Measurements from ENCODE around the gene CHMP4B.

The CHMP4B gene

DNA sequence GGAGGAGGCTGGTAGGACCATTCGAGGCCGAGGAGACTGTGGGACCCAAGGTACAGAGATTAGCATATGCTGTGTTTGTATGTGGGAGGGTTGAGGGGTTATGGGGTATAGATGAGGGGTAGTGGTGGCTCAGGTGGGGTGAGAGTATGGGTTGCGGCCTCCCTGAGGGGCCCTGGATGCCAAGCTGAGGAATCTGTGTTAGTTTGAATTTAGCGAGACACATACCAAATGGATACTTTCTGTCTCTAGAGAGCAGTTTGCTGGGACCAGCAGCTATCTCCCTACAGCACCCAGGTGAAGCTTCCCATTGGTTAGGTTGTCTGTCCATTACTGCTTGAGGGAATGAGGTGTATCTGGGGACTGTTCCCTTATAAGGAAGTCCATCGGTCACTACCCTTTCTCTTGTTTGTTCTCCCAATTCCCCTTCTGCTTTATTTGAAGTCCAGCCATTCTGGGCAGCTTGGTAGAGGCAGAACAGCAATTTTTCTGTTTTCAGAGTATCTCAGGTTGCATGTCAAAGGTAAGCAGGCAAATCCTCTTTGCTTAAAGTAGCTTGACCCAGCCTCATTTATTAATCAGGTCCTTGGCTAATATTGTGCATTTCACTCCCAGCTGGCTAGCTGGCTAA lies 15.2 kb downstream of the CHMP4B start:
- H3K4me3 ChIP-seq (ENCODE audit: low read depth, low read length): no peak overlapping the region
- in situ Hi-C loops (cut with HindIII; ENCODE audit: low sequenced_read_pairs): no loop called here
- TF ChIP-seq, protein P1, sequence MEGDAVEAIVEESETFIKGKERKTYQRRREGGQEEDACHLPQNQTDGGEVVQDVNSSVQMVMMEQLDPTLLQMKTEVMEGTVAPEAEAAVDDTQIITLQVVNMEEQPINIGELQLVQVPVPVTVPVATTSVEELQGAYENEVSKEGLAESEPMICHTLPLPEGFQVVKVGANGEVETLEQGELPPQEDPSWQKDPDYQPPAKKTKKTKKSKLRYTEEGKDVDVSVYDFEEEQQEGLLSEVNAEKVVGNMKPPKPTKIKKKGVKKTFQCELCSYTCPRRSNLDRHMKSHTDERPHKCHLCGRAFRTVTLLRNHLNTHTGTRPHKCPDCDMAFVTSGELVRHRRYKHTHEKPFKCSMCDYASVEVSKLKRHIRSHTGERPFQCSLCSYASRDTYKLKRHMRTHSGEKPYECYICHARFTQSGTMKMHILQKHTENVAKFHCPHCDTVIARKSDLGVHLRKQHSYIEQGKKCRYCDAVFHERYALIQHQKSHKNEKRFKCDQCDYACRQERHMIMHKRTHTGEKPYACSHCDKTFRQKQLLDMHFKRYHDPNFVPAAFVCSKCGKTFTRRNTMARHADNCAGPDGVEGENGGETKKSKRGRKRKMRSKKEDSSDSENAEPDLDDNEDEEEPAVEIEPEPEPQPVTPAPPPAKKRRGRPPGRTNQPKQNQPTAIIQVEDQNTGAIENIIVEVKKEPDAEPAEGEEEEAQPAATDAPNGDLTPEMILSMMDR (IDR thresholded peaks at IDR 0.05; ENCODE audit: low read depth, low read length, missing control alignments): no peak
- no peak for DNase-seq (ENCODE audit: low read depth)

DNA sequence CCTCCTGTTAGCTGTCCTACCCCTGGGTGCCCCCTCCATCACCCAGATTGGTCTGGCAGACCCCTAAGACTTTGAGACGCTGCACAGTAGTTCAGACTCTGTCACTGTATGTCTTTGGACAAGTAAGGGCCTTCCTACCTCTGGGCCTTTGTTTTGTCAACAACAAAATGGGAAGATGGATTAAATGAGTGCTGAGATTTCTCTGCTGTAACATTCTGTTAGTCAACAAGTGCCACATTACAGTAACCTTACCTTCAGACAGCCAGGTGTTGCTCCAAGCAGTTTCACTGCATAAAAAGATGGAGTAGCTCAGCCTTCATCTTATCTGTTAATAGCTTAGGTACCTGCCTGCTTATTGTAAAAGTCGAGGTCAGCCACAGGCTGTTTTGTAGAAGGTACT lies 16.0 kb downstream of the CHMP4B start:
- in situ Hi-C loops (cut with HindIII; ENCODE audit: low sequenced_read_pairs): no loop called here
- H3K4me3 ChIP-seq (ENCODE audit: low read depth, low read length): no peak overlapping the region
- TF ChIP-seq, protein P1 (IDR thresholded peaks at IDR 0.05; ENCODE audit: low read depth, low read length, missing control alignments): no peak
- DNase-seq (ENCODE audit: low read depth): no peak

DNA sequence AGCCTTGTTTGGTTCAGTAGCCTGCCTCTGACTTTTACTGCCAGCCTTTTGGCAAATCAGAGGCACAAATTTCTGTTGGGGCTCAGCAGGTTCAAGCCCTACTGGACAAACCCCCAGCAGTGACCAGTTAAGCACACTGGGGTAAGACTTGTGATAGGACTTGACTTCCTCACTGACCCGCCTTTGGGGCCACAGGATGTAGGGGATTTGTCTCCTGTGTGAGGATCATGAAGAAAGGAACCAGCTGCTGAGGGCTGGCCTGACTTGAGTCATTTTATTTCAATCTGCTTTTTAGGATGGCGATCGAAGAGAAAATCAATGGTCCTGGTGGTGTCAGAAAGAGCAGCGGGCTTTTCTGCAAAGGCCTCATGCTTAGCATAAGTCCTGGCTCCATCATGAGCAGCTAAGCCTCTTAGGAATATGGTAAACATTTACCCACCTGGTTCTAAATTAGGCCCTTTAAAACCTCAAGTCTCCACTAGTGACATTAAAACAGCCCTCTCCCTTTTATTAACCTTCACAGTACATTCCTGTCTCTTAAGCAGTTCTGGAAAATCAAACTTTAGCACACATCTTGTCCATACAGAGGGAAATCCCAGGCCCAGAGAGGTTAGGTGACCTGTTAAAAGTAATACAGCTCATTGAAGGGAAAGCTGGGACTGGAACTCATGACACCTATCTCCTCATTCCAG lies 16.6 kb downstream of the CHMP4B start:
- in situ Hi-C loops (cut with HindIII; ENCODE audit: low sequenced_read_pairs): no loop called here
- DNase-seq (ENCODE audit: low read depth): no peak
- no peak overlapping the region for H3K4me3 ChIP-seq (ENCODE audit: low read depth, low read length)
- TF ChIP-seq, protein P1 (IDR thresholded peaks at IDR 0.05; ENCODE audit: low read depth, low read length, missing control alignments): no peak

DNA sequence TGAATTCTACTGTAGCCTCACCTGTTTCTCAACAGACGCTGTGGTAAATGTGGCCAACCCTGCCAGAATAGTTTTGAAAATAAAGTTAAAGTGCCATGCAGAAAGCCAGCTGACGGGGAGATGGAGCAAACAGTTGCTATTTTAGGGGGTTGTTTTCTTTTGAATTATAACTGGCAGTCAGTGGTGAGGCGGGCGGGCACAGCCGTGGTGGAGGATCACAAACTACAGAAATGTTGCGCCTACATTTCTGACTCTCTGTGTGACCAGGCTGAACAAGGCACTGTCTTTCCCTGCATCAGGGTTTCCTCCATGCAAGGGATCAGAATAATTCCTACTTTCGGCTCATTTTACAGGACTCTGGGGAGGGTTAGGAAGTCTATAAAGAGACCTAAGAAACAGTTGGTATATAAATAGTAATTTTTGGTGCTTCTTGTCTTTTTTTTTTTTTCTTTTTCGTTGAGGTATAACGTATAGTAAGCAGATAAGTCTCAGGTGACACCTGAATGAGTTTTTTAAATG lies 17.2 kb downstream of the CHMP4B start:
- in situ Hi-C loops (cut with HindIII; ENCODE audit: low sequenced_read_pairs): no loop called here
- no peak overlapping the region for H3K4me3 ChIP-seq (ENCODE audit: low read depth, low read length)
- DNase-seq (ENCODE audit: low read depth): no peak
- TF ChIP-seq, protein P1 (IDR thresholded peaks at IDR 0.05; ENCODE audit: low read depth, low read length, missing control alignments): no peak

DNA sequence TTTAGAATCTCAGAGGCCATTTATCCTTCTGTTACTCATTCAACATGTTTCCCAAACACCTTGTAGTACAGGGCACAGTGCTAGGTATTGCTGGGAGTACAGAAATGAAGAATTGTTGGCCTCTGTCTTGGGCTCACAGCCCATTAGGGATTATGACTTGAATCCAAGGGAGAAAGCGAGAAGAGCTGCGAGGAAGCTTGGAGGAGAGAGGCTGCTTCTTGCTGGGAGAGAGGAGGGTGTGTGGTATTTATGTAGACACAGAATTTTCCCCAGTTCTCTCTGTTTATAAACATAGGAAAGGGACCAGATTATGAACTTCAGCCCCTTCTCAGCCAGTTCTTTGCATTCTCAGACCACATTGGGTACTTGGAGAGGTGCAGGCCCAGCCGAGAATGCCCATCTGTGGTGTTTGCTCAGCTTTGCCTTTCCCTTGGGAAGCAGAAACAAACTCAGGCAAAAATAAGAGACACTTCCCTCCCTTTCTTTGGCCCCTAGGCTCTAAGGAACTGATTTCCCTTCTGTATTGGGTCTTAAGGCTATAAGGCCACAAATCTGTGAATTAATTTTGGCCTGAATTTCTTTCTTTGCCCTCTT lies 17.9 kb downstream of the CHMP4B start:
- DNase-seq (ENCODE audit: low read depth): no peak
- TF ChIP-seq, protein P1 (IDR thresholded peaks at IDR 0.05; ENCODE audit: low read depth, low read length, missing control alignments): no peak

DNA sequence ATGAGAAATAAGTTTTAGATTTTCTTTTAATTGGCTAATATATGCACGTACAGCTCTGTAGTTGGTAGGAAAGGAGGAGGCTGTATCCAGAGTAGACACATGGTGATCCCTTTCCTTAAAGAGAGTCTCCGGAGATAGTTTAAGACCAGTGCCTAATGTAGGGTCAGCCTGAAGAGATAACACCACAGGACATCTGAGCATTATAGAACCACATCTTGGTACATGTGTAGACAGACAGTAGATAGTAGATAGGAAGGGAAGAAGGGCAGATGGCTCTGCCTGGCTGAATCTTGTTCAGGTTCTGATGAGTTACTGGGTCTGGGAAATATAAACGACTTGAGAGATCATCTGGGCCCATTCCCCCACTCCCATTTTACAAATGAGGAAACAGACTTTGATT lies 18.5 kb downstream of the CHMP4B start:
- no peak overlapping the region for H3K4me3 ChIP-seq (ENCODE audit: low read depth, low read length)
- DNase-seq (ENCODE audit: low read depth): no peak
- TF ChIP-seq, protein P1 (IDR thresholded peaks at IDR 0.05; ENCODE audit: low read depth, low read length, missing control alignments): no peak
- in situ Hi-C loops (cut with HindIII; ENCODE audit: low sequenced_read_pairs): no loop called here

More for the DNA sequence above, 17.9 kb downstream of the CHMP4B start:
- H3K4me3 ChIP-seq (ENCODE audit: low read depth, low read length): no peak overlapping the region
- in situ Hi-C loops (cut with HindIII; ENCODE audit: low sequenced_read_pairs): no loop called here

Data from astrocyte of the cerebellum (primary cell).